ENCODE results near the gene GALP.

- TF ChIP-seq POLR2A (IDR thresholded peaks at IDR 0.05), result no peak
- no peak for TF ChIP-seq POLR2AphosphoS5 (IDR thresholded peaks at IDR 0.05)
- no peak for TF ChIP-seq CTCF (IDR thresholded peaks at IDR 0.05)
- no peak for TF ChIP-seq EP300 (IDR thresholded peaks at IDR 0.05)
These were observed 27.7 kb upstream of the GALP start for GRCh38 chr19:56148096-56148495.
